Panc1 (cell line): Measurements from ENCODE around the gene ZNF564. TPM values are rescaled to one million over a fixed set of nuclear protein-coding genes. Genes with fewer than 3 reads are reported as not detected.

ENCODE experiments used
- ATAC-seq: fragments of 200-7000 bp; cut with Tn5 transposase; 2 replicates; pipeline ENCODE4 v1.9.1; 2020; ENCODE audit warnings: mild to moderate bottlenecking, moderate library complexity
- BruUV-seq: library from RNA; stranded (reverse); fragments of 400-500 nt; replicated peaks from 2 replicates; lab custom pipeline; 2021; lab: Mats Ljungman, UMichigan
- CTCF ChIA-PET: fragments of 300-600 bp; sonication (Branson Sonifier 250); formaldehyde crosslinking; loops from one replicate; lab custom pipeline; 2022; ENCODE audit warnings: antibody characterized with exemption; lab: Charles Lee
- POLR2A ChIA-PET: fragments of 300-600 bp; sonication (Branson Sonifier 250); formaldehyde crosslinking; loops from one replicate; lab custom pipeline; 2022; ENCODE audit warnings: antibody characterized with exemption; lab: Charles Lee
- DNase-seq: peaks from one replicate; pipeline ENCODE4 v3.0.0-alpha.2; 2010; ENCODE audit warnings: low read depth, low spot score
- H3K27ac ChIP-seq: 2 replicates; pipeline ENCODE4 v1.5.1; 2011; ENCODE audit warnings: mild to moderate bottlenecking, low read length, inconsistent platforms
- H3K27me3 ChIP-seq: fragments of 200-500 bp; sonication (Bioruptor generic); 2 replicates; pipeline ENCODE4 v1.6.0; 2014; ENCODE audit warnings: low read length, inconsistent platforms; ENCODE audit not compliant: control insufficient read depth, insufficient read depth
- H3K36me3 ChIP-seq: fragments of 200-500 bp; sonication (Bioruptor generic); 2 replicates; pipeline ENCODE4 v1.5.1; 2014; ENCODE audit warnings: inconsistent platforms, mild to moderate bottlenecking, low read length, moderate library complexity; ENCODE audit not compliant: control insufficient read depth, insufficient read depth
- H3K4me1 ChIP-seq: 2 replicates; pipeline ENCODE4 v1.5.1; 2011; ENCODE audit warnings: inconsistent platforms, mild to moderate bottlenecking, low read length, moderate library complexity; ENCODE audit not compliant: control insufficient read depth, insufficient read depth
- H3K4me3 ChIP-seq, 2 experiments: 2 replicates each; pipeline ENCODE4 v1.5.1; 2011 to 2012; ENCODE audit warnings: low read depth in 2 of 2, low read length in 2 of 2, mild to moderate bottlenecking in 2 of 2, inconsistent platforms in 1 of 2, moderate library complexity in 1 of 2
- H3K9me3 ChIP-seq: fragments of 200-500 bp; sonication (Bioruptor generic); 2 replicates; pipeline ENCODE4 v1.5.1; 2014; ENCODE audit warnings: low read depth, mild to moderate bottlenecking, inconsistent platforms, low read length, moderate library complexity; ENCODE audit not compliant: control insufficient read depth, insufficient read depth
- CTCF ChIP-seq: fragments of 450-650 bp; IDR thresholded peaks from 2 replicates; pipeline ENCODE4 v1.5.1; 2017; ENCODE audit warnings: mild to moderate bottlenecking
- POLR2AphosphoS5 ChIP-seq: IDR thresholded peaks from 2 replicates; pipeline ENCODE4 v1.6.1; 2012; ENCODE audit warnings: mild to moderate bottlenecking, low read depth, low read length, moderate library complexity
- REST ChIP-seq, 2 experiments: IDR thresholded peaks; 2 replicates each; pipeline ENCODE4 v1.6.1; 2011 to 2012; ENCODE audit warnings: low read depth in 2 of 2, control low read depth in 1 of 2, low read length in 1 of 2, mild to moderate bottlenecking in 1 of 2, moderate library complexity in 1 of 2; ENCODE audit not compliant: insufficient read depth in 1 of 2
- SIN3A ChIP-seq: IDR thresholded peaks from 2 replicates; pipeline ENCODE4 v1.6.1; 2012; ENCODE audit warnings: low read depth, mild to moderate bottlenecking, low read length, moderate library complexity, borderline replicate concordance; ENCODE audit not compliant: insufficient read depth
- TCF7L2 ChIP-seq: IDR thresholded peaks from 2 replicates; pipeline ENCODE4 v1.6.1; 2011; ENCODE audit warnings: mild to moderate bottlenecking, low read depth, low read length, inconsistent platforms
- in situ Hi-C: cut with HindIII; loops from 2 replicates; pipeline ENCODE4 v1.10.0; 2016; ENCODE audit warnings: low sequenced_read_pairs, low pct_unique_long_range_greater_than_20kb
- intact Hi-C: fragments of 100-400 bp; cut with micrococcal nuclease; formaldehyde crosslinking; loops from one replicate; pipeline ENCODE4 v1.10.0; 2022; ENCODE audit not compliant: unreplicated experiment
- total RNA-seq: library from RNA; stranded (reverse); gene quantifications from one replicate; pipeline ENCODE4 v1.2.1, GENCODE V29; 2021; ENCODE audit not compliant: unreplicated experiment

Gene ZNF564
- total RNA-seq, 1 experiment from 2014 or later: 5.7 TPM

GRCh38 chr19:12526542-12526941, 24.7 kb downstream of the ZNF564 start:
- peaks cover 5% of the 10 kb centered on the region for H3K36me3 ChIP-seq
- H3K27ac ChIP-seq: no peak overlapping the region
- H3K27me3 ChIP-seq: no peaks in the 10 kb centered on the region
- BruUV-seq: no TSS peak
- H3K4me1 ChIP-seq: no peaks in the 10 kb centered on the region
- ChIA-PET POLR2A (no interaction called here), CTCF (no interaction called here)
- ATAC-seq (no peak), DNase-seq (no peak)
- intact Hi-C loops: no loop called here
- no peak for TF ChIP-seq REST (IDR thresholded peaks at IDR 0.05; ENCODE audit: insufficient read depth in 1 of 2, low read depth in 2 of 2, low read length in 1 of 2)
- no peak for TF ChIP-seq POLR2AphosphoS5
- TF ChIP-seq CTCF: no peak
- no peak for TF ChIP-seq TCF7L2
- TF ChIP-seq SIN3A: no peak
- peaks cover 77% of the 10 kb centered on the region for H3K9me3 ChIP-seq
- no peak overlapping the region for H3K4me3 ChIP-seq
- in situ Hi-C loops: no loop called here

- BruUV-seq: no TSS peak
- DNase-seq (no peak), ATAC-seq (no peak)
- TF ChIP-seq TCF7L2 (no peak), SIN3A (no peak), REST (IDR thresholded peaks at IDR 0.05; ENCODE audit: insufficient read depth in 1 of 2, low read depth in 2 of 2, low read length in 1 of 2) (no peak), CTCF (no peak), POLR2AphosphoS5 (no peak)
- intact Hi-C loops: no loop called here
- H3K27ac ChIP-seq: no peak overlapping the region
- H3K36me3 ChIP-seq: peaks cover 5% of the 10 kb centered on the region
- H3K9me3 ChIP-seq: peaks cover 48% of the 10 kb centered on the region
- CTCF ChIA-PET: no interaction called here
- H3K4me3 ChIP-seq: no peak overlapping the region
- POLR2A ChIA-PET: no interaction called here
- H3K4me1 ChIP-seq: no peaks in the 10 kb centered on the region
- in situ Hi-C loops: no loop called here
- H3K27me3 ChIP-seq: no peaks in the 10 kb centered on the region
These were observed 29.3 kb downstream of the ZNF564 start for GRCh38 chr19:12521996-12522395.
